GM13976 (cell line): Measurements from ENCODE around the gene SNX8.

ENCODE experiments used
- DNase-seq: peaks from one replicate; pipeline ENCODE4 v3.0.0; 2012; ENCODE audit warnings: low spot score
- CTCF ChIP-seq: IDR thresholded peaks from 2 replicates; pipeline ENCODE4 v1.5.1; 2012; ENCODE audit warnings: borderline replicate concordance, mild to moderate bottlenecking; ENCODE audit not compliant: insufficient read depth; ENCODE audit errors: extremely low read depth, missing control alignments, control extremely low read depth
- in situ Hi-C: fragments of 300-500 bp; cut with MboI; formaldehyde crosslinking; loops from one replicate; pipeline ENCODE4 v1.12.0; 2022; ENCODE audit warnings: low sequenced_read_pairs, mixed read lengths, inconsistent platforms; ENCODE audit not compliant: unreplicated experiment

Gene SNX8

GRCh38 chr7:2241580-2242540 lies 72.4 kb downstream of the SNX8 start, which contains the start of the genes MRM2 and NUDT1:
TSS of gene MRM2 (minus strand) at chr7:2242205. CDS start at chr7:2242169, 36 bp downstream.
TSS of gene NUDT1 (plus strand) at chr7:2242226. CDS start at chr7:2244575, 2,349 bp downstream.
- DNase-seq, result peak; percentile 93
- no peak for TF ChIP-seq CTCF
- in situ Hi-C loops, result no loop called here

GRCh38 chr7:2239242-2239641 lies 75.0 kb downstream of the SNX8 start:
- no peak for TF ChIP-seq CTCF
- in situ Hi-C loops, result loop anchor here (10.0 kb wide), 1 partner anchor 106 kb away; no protein-coding TSS in a partner anchor
- no peak for DNase-seq

- peak; percentile 89 for DNase-seq
- in situ Hi-C loops, result loop anchor here (10.0 kb wide), 1 partner anchor 108 kb away; no protein-coding TSS in a partner anchor
- TF ChIP-seq CTCF, result no peak
Observed at GRCh38 chr7:2237109-2237602, 77.1 kb downstream of the SNX8 start.

GRCh38 chr7:2233926-2234325 lies 80.3 kb downstream of the SNX8 start:
- DNase-seq, result no peak
- no peak for TF ChIP-seq CTCF
- in situ Hi-C loops, result loop anchor here (10.0 kb wide), 1 partner anchor 111 kb away; no protein-coding TSS in a partner anchor

- in situ Hi-C loops, result loop anchor here (10.0 kb wide), 1 partner anchor 112 kb away; no protein-coding TSS in a partner anchor
- DNase-seq, result peak; percentile 94
- TF ChIP-seq CTCF, result no peak
Observed at GRCh38 chr7:2232766-2233520, 81.3 kb downstream of the SNX8 start, which contains the start of gene MAD1L1. TSS of gene MAD1L1 (minus strand) at chr7:2232945. CDS start at chr7:2230133, 2,812 bp downstream.
